GM21528 (cell line): ENCODE results near the gene EMILIN2.
"Not testable (repeated sequence)": the region's sequence is repeated elsewhere in the genome, so short reads cannot be mapped to it uniquely, and the experiment has no call there.

ENCODE experiments used
- ATAC-seq: cut with Tn5 transposase; IDR thresholded peaks from one replicate; pipeline ENCODE4 v1.9.1; 2021; ENCODE audit warnings: mild to moderate bottlenecking, moderate library complexity; ENCODE audit not compliant: unreplicated experiment, low FRiP score

The EMILIN2 gene

DNA sequence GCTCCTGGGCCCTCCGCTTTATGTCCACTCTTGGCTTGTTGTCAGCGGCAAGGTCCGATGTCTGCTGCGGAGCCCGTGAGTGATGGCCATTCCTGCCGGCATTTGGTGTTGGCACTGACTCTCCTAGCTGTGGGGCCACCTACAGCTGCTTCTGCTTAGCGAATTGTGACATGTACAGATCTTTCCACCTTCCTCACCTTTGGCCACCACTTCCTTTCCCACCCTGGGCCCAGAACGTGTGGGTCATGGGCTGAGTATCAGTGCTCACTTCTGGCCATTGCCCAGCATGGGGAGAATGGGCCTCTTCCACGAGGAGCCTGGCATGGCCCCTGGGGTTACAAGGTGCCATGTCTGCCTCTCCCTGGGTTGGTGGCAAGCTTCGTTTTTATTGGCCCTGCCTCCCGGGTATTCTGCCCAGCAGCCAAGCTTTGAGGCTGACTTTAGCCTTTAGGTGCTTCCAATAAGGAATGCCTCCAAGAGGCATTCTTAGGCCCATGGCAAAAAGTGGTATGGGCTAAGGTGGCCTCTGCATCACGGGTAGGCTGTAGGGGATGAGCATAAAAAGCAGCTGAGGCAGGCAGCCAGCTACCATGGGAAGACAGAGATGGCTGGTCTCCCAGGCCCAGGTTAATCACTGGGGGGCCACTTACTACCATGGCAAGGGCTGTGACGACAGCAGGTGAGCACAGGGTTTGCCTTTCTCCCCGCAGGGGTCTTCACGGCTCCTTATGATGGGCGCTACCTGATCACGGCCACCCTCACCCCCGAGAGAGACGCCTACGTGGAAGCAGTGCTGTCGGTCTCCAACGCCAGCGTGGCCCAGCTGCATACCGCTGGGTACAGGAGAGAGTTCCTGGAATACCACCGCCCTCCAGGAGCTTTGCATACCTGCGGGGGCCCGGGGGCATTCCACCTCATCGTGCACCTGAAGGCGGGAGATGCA is 65.8 kb downstream of the EMILIN2 start:
- ATAC-seq = no peak

DNA sequence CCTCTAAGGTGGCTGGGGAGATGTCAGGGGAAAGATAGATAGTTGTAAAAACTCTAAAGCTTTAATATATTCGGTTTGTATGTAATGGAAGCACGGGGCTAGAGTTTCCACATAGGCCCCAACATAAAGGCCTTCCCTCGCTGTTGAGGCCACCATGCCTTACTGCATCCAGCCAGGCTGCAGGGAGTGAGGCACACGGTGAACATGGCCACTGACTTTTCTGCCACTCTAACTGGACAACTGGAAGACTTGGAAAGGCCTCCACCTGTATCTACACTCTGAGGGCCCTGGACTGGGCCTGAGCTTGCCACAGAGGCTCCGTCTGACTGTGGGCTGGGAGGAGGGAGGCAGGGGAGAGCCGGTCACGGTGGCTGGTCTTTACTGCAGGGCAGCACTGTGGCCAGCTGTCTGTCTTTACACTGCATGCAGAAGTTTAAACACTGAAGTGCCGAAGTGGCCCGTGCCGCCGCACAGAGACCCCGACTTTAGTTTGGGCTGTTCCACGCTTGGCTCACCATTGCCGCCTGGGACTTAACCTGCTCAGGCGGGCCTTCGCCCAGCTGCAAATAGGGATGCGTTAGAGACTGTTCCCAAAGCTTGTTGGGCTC is 66.7 kb downstream of the EMILIN2 start:
- no peak for ATAC-seq

DNA sequence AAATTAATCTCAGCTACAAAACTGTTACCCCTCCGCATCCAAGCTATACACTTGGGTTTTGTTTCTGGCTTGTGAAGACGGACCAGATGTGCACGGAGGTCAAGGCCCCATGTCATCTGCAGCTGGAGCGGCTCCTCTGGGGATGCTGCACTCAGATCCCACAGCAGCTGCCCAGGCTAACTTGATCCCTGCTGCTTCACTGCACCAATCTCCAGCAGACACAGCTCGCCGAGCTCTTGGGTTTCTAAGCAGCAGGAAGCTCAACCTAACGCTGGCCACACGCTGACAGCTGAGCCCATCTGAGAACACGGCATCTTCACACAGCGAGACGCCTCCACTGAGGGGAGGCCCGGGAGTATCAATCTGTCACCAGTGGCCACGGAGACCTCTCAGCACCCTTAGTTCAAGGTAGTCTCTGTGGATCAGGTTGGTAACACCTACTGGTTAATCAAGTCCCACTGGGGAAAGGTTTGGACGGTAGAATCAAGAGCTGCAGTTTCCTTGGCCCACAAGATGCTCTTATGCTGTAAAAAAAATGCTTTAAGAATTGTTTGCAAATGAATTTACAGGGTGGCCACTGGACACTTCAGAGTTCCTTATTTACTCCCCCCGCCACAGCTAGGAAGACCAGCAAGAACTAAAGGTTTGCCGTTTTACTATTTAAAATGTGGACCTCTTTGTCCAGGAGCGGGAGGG is 67.5 kb downstream of the EMILIN2 start:
- no peak for ATAC-seq

DNA sequence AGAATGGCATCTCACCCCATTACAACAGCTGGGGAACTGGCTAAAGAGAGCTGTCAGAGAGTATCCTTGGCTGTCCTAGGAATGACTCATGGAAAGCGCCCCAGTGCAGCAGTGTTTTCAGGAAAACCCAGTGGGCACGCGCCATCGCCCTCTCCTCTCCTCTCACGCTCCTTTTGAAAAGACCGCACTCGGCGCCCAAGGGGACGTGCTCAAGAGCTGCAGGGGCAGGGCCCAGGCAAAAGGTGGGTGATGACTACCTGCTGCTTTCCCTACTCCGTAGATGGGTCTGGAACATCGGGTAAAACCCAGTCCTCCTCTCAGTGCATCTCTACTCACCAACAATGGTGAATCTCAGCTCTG is 68.1 kb downstream of the EMILIN2 start:
- no peak for ATAC-seq

DNA sequence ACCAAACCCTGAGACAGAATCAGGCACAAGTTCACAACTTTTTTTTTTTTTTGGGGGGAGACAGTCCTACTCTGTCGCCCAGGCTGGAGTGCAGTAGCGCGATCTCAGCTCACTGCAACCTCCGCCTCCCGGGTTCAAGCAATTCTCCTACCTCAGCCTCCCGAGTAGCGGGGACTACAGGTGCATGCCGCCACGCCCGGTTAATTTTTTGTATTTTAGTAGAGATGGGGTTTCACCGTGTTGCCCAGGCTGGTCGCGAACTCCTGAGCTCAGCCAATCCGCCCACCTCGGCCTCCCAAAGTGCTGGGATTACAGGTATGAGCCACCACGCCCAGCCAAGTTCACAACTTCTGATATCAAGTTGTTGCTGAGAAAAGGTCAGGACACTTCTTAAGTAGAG is 68.7 kb downstream of the EMILIN2 start:
- not testable (repeated sequence) for ATAC-seq

DNA sequence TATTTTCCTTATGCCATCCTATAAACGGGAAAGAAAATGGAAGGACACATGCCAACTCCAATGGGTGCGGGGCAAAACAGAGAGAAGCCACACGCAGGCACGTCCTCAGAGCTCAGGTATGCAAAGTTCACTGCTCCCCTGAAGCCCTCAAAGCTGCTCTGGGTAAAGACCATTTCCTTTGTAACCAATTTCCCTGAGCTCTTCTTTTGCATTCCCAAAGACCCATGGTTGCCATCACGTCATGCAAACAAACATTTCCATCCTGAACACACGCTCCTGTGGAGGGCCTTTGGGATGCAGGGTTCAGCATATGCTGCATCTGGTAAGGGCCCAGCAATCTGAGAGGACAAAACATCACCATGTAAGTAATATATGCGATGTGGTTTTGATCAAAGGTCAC is 69.4 kb downstream of the EMILIN2 start:
- ATAC-seq = no peak

DNA sequence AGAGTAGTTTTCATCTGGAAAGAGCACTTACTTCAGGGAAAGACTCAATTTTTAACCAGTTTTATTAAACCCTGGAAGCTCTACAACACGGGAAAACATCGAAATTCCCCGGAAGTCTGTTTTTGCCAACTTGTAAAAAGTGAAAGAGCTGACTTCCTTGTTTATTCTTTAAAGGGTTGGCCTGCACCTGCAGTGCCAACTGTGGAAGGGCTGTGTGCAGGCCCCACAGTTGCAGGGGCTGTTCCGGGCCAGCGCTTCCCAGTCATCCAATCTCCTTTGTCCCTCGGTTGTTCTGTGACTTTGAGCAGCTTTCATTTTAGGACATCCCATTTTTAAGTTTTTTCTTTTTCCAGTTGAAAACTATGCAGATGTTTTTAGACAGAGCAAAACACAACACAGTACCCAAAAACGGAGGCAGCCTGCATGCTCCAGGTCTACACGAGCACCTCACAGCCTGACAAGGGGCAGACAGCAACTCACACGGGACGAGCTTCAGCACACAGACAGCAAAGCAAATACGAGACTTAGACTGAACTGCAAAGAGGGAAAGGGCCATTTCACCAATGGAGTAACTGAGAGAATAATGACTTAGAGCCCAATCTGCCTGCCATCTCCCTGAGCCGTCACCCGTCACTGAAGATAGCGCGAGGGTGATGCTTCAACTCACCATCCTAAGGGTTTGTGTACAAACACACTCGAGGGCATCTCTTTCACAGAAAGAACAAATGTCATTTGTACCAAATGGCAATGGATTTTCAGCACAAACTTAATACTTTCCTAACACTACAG is 70.6 kb downstream of the EMILIN2 start:
- no peak for ATAC-seq

DNA sequence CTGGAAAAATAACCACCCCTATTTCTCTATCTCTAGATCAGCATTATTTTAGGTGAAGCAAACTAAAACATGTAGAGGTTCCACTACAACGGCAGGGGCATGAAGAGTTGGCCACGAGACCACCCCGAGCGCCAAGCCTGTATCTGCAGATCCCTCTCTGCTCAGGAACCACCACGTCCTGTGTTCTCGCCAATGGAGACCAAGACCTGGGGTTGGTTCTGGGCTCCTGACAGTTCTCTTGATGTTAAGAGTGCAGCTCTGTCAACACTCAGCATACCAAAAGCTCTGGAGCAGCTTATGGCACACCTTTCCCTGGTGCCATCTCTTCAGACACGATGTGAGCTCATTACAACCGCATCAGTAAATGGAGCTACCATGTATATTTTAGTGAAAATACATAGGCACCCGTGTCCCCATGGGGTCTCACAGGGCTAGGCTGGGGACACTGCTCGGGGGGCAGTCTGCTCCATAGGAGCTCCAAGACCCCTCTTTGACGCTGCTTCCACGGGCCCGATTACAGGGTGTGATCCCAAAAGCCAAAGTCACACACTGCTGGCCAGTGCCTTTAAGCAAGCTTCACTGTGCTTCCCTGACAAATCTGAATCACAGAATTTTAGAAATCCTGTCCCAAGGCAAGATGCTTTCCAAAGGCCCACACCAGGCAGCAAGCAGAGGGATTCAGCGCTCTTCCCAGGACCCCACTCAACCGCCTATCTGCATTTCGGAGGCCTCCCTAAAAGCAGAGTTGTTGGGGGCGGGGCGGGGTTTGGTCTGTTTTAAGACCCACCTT is 72.2 kb downstream of the EMILIN2 start:
- no peak for ATAC-seq

DNA sequence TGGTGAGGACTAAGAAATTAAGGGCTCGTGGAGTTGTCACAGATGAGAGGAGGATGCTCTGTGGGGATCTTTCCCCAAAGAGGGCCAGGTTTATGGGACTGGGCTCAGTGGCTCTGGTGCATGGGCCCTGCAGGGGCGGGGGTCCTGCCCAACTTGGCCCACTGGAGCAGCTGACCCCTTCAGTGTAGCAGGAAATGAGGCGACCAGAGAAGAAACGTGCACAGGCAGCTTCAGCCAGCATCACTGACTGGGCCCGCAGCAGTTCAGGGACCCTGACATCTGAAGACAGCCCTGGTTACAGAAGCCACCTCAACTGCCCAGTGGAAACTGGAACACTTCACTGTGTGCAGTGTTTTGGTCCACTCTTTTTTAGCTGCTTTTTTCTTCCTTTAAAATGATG is 72.8 kb downstream of the EMILIN2 start:
- ATAC-seq = no peak

DNA sequence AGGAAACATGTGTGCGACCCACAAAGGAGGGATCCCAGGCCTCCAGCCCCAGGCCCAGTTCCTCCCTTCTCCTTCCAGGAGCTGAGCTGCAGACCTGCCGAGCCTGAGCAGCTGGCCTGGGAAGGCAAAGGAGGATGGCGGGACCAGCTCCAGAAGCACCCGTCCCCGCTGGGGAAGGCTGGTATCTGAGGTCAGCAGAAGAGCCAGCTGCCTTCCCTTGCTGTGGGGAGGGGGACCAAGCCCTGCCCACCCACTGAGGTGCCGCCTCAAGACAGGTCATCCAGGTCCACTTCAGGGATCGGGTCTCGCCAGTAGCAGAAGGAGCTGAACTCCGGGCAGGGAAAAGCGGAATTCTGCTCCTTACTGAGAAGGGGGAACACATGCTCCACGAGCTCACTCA is 73.2 kb downstream of the EMILIN2 start:
- ATAC-seq = no peak

DNA sequence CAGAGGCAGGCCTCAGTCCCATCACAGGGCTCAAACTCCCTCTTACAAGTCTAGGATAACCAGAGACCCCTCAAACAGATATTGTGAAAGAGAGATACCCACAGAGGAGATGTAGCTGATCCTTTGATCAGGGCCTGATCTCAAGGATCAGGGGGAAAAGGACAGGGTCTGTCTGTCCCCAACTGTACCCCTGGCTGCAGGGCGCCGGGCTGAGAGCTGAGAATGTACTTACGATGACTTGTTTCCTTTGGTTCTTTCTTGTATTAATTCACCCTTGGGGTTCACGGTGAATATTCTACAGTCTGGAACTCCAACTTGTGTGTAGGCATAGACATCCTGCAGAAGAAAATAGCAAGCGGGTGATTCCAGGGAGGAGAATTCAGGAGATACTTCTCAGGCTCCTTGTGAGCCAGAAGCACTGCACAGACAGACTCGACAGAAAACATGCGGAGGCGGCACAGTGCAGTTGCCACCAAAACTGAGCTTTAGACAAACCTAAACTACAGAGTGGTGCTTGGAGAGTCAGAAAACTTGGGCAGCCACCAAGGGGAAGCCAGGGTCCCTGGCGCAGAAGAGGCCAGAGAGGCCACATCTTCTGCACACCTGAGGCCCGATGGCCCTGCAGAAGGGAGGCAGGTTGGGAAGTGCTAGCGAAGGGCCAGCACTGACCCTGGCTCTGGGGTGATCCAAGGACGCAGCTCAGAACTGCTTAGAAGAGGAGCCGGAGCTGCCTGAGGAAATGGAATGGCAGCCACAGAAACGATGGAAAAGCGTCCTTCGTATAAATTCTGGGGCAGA is 73.9 kb downstream of the EMILIN2 start:
- no peak for ATAC-seq

DNA sequence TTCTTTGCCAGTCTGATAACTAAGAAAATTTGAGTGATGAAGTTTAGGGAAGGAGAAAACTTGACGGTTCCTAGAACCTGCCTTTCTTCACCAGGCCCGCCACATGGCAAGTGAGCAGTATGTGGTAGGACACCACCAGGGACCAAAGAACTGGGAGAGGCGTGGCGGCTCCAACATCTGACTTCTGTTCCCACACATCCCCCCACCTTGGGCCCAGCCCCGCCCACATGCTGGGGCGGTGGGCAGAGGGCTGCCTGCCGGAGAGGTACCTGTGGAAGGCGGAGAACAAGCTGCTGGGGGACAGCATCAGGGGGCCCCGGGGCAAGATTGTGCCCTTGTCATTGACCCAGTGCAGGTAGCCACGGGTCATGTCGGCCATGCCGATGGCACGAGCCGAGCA is 75.0 kb downstream of the EMILIN2 start:
- ATAC-seq = no peak

DNA sequence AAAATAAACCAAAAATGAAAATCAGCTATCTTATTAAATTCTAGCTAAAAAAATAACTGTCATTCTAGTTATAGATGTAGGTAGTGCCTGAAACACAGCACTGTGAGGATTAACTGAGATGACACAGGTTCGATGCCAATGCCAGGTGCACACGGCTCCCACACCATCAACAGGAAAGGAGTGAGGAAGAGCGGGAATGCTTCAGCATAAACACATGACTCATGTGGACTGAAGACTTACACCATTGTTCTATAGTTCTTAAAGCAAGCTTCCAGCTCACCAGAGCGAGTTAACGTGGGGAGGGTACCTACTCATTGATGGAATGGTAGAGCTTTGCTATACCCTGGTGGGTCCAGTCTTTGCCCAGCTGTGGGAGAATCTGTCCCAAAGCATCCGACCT is 76.7 kb downstream of the EMILIN2 start:
- no peak for ATAC-seq

DNA sequence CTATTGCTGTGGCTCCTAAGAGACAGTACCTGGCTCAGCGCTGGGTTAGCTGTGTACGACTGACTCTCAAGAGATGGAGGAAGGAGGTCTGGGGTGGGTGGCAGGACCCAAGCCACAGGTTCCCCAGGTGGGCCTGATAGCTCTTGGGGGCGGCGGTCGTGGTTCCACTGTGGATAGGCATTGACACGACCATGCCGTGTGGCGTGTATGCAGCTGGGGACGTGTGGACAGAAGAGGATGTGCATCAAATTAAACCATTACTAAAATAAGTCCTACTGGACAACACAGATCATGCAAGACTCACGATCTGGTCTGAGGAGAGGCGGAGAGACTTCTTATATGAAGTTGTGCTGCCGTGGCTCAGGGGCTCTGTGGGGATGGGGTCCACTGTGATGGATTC is 78.1 kb downstream of the EMILIN2 start:
- ATAC-seq = no peak

DNA sequence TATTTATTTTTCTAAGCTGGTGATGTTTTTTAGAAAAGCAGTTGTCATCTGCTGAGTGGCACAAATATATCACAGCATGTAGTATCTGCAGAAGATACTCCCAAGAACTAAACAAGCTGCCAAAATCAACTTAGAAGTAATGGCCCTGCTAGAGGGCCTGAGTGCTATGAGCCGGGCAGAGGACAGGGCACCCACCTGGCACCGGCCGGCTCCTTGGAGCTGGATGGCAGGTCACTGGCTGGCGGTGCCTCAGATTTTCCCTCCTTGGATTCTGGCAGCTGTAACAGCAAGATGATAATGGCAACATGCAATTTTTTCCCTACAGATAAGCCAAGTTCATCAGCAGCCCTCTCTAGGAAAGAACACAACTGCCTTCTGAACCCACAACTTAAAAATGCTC is 79.7 kb downstream of the EMILIN2 start:
- no peak for ATAC-seq

DNA sequence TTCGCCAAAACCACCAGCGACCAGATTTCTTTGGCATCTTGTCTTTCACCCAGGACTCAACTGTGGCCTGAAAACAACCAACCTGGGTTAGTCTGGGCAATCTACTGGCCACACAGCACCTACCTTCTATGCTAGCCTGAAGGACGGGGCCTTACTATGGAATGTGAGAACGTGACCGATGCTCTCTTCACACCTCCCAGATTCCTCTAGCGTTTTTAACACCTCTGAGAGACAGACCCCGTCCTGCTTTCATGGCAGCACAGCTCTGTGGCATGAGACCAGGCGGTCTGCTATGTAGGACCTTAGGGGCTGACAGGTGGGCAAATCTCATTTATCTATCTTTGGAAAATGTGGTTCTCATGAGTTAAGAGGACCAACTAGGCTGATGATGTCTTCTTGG is 80.9 kb downstream of the EMILIN2 start:
- no peak for ATAC-seq

DNA sequence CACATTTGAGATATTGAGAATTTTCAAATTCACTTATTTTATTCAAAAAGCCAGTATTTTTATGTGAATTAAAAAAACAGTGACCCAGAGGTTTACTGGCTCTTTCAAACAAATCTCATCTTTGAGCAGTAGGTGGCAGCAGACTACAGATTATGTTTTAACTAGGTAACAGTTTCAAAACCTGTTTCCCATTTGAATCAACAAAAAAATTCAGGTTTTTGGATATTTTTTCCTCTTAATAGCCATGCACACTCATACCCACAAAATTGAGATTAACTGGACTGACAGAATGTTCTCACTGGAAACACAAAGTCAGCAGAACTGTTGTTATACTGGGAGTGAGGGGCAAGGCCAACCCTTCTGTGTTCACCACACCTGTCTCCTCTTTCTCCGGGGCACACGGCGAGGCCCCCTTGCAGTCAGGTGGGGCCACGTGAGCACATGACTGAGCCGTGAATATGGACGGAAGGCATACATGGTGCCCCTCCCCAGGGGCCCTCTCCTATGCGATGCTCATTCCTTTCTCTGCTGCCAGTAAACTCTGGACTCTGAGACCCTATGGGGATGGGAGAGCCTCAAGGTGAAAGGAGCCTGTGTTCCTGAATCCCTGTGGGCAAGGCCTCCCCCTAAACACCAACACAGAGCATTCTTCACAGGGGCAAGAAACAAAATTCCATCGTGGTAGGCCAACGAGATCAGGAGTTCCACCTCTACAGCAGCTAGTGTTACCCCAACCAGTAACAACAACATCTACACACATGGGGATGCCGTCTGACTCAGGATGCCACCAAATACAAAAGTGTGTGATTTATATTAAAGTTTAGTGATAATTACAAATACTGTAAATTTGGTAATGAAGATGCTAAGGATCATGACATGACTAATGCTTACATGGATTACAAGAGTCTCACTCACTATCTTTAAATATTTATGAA is 85.7 kb downstream of the EMILIN2 start:
- ATAC-seq = no peak

DNA sequence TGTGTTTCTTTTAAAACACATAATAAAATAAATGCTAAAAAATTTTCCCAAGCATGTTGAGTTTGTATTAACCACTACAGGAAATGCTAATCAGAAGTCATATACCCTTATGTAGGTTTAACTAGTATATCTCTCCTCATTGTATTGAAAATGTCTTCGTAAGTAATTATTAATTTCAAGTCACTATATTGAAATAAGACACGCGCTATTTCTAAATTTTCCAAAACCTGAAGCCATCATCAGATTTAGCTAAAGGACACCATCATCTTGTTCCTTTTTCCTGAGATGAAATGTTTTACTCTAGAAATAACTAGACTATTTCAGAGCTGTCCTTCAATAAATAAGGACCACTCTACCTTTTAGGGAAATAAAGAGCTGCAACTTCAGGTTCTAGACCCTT is 87.2 kb downstream of the EMILIN2 start:
- ATAC-seq = no peak
